Esophagus muscularis mucosa (tissue), 4 donors: ENCODE results near the gene PHC3. TPM values are rescaled to one million over a fixed set of nuclear protein-coding genes. Genes with fewer than 3 reads are reported as not detected.

Experiments used
- DNase-seq: peaks from one replicate; pipeline ENCODE4 v3.0.0-alpha.2; 2017; ENCODE audit errors: extremely low spot score
- H3K27ac ChIP-seq, 4 donors: fragments of 200-600 bp; sonication (generic); replicated peaks in 1 of 4; 1 replicate in 3 of 4; 2 replicates in 1 of 4; pipeline ENCODE4 v1.5.1; 2016 to 2019; ENCODE audit warnings: mild to moderate bottlenecking in 1 of 4
- H3K27me3 ChIP-seq, 4 donors: fragments of 200-600 bp; sonication (generic); one replicate each; pipeline versions ENCODE4 v1.5.1 to v1.6.0; 2016 to 2019
- H3K36me3 ChIP-seq, 4 donors: fragments of 200-600 bp; sonication (generic); one replicate each; pipeline ENCODE4 v1.5.1; 2016 to 2019
- H3K4me1 ChIP-seq, 4 donors: fragments of 200-600 bp; sonication (generic); one replicate each; pipeline ENCODE4 v1.5.1; 2016 to 2019
- H3K4me3 ChIP-seq, 4 donors: fragments of 200-600 bp; sonication (generic); 1 replicate in 2 of 4; 2 replicates in 2 of 4; pipeline ENCODE4 v1.5.1; 2016 to 2019; ENCODE audit warnings: mild to moderate bottlenecking in 4 of 4, moderate library complexity in 1 of 4
- H3K9me3 ChIP-seq, 4 donors: fragments of 200-600 bp; sonication (generic); 1 replicate in 3 of 4; 2 replicates in 1 of 4; pipeline ENCODE4 v1.5.1; 2016 to 2019
- CTCF ChIP-seq, 3 experiments: fragments of 200-600 bp in 2 of 3; fragments of 450-650 bp in 1 of 3; sonication (generic) in 2 of 3; IDR thresholded peaks; one replicate each; pipeline ENCODE4 v1.5.1; 2017 to 2019; ENCODE audit warnings: antibody characterized with exemption in 3 of 3, mild to moderate bottlenecking in 2 of 3, moderate library complexity in 1 of 3
- EP300 ChIP-seq: sonication (generic); formaldehyde crosslinking; IDR thresholded peaks from one replicate; pipeline ENCODE4 v1.6.1; 2017; ENCODE audit warnings: antibody characterized with exemption
- POLR2A ChIP-seq: fragments of 450-650 bp; IDR thresholded peaks from one replicate; pipeline ENCODE4 v1.6.1; 2017; ENCODE audit warnings: antibody characterized with exemption, moderate library complexity, mild to moderate bottlenecking, low read depth
- POLR2AphosphoS5 ChIP-seq, 2 donors: sonication (generic); formaldehyde crosslinking; IDR thresholded peaks; one replicate each; pipeline ENCODE4 v1.6.1; 2017; ENCODE audit warnings: antibody characterized with exemption in 2 of 2
- WGBS: methylation state at CpG from one replicate; pipeline ENCODE4 v1.1.5; 2018; 5-methylcytosine and 5-hydroxymethylcytosine counted together
- intact Hi-C: fragments of 100-400 bp; cut with DNase I; formaldehyde crosslinking; loops from one replicate; pipeline ENCODE4 v1.15.1; 2023
- total RNA-seq, 4 donors: library from RNA; depleted of rRNA; stranded (reverse); fragments of >200 nt; gene quantifications; one replicate each; pipeline versions ENCODE4 v1.1.0 to v1.2.1, GENCODE V29; 2016

Gene PHC3
- total RNA-seq, 4 donors from 2014 or later, result 53.7 to 83.1 (median 70.8) TPM

DNA sequence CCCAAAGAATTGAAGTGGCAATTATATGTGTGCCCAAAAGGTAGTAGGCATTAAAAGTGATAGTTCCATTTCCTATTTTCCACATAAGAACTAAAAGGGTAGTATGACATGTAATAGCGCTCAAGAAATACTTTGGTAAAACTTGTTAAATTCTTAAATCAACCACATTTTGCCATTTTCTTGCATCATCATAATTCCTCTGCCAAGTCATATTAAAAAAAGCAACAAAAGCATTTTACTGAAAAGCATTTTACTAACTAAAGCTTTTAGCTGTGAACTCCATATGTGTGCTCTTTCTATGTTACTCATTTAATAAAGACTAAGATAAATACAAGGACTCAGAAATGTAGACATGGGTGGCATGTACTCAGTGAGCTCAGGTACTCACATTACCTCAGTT, 73.6 kb downstream of the PHC3 start:
- no peak for TF ChIP-seq EP300
- no peak for TF ChIP-seq POLR2AphosphoS5 (IDR thresholded peaks at IDR 0.05)
- TF ChIP-seq CTCF (IDR thresholded peaks at IDR 0.05), result no peak
- no peak for TF ChIP-seq POLR2A
- no peaks in the 10 kb centered on the region for H3K9me3 ChIP-seq
- peaks cover 2 to 75% (median 38%) of the 10 kb centered on the region in 4 donors for H3K36me3 ChIP-seq
- no peak overlapping the region for H3K4me3 ChIP-seq
- intact Hi-C loops, result no loop called here
- no peaks in the 10 kb centered on the region for H3K27me3 ChIP-seq
- no peak overlapping the region for H3K27ac ChIP-seq
- H3K4me1 ChIP-seq, result peaks cover 0 to 16% (median 0%) of the 10 kb centered on the region in 4 donors
- WGBS, result 100% methylated on average over 1 of the region's 1 CpG
- DNase-seq, result no peak

DNA sequence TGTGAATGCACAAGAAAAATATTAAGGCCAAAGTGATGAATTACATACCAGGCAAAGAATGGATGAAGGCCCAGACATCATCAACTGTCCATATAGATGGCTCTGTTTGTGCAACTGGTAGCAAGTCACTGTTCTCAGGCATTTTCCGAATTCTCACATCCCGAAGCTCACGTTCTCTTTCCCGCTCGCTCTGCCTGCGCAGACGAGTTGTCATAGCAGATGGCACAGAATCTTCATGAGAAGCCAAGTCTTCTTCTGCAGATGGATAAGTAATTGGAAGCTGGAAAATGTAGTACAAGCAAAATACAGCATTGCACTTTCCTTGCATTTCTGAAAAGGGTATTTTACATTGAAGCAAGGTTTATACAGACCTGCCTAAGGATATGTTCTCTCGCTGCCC, 79.1 kb downstream of the PHC3 start:
- peaks cover 31 to 96% (median 60%) of the 10 kb centered on the region in 4 donors for H3K36me3 ChIP-seq
- intact Hi-C loops, result no loop called here
- 95% methylated on average over 8 of the region's 8 CpGs for WGBS

DNA sequence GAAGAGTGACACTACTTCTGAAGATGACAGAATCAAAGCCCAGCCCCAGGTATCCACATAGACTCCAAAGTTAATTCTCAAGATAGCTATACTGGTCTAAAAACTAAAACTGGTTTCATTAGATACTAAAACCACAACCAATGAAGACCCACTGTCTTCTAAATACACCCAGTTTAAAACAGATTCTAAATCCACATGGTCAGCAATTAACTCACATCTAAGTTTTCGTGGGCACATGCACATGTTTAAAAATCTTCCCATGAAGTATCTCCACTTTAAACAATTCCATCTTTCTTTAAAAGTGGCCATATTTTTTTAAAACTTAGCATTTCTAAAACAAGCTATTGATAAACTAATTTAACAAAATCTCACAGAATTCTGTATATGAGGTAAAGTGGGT, 80.6 kb downstream of the PHC3 start:
- Histone ChIP-seq H3K4me1 (no peaks in the 10 kb centered on the region), H3K27ac (no peak overlapping the region), H3K36me3 (peaks cover 42 to 98% (median 68%) of the 10 kb centered on the region in 4 donors), H3K4me3 (no peak overlapping the region), H3K9me3 (no peaks in the 10 kb centered on the region), H3K27me3 (no peaks in the 10 kb centered on the region)
- TF ChIP-seq POLR2AphosphoS5 (IDR thresholded peaks at IDR 0.05) (no peak), POLR2A (no peak), CTCF (IDR thresholded peaks at IDR 0.05) (no peak), EP300 (no peak)
- no peak for DNase-seq
- 85% methylated on average over 1 of the region's 1 CpG for WGBS
- intact Hi-C loops, result no loop called here

More for the DNA sequence above, 79.1 kb downstream of the PHC3 start:
- Histone ChIP-seq H3K4me1 (no peaks in the 10 kb centered on the region), H3K27ac (no peak overlapping the region), H3K9me3 (no peaks in the 10 kb centered on the region), H3K4me3 (no peak overlapping the region), H3K27me3 (no peaks in the 10 kb centered on the region)
- no peak for DNase-seq
- TF ChIP-seq POLR2AphosphoS5 (IDR thresholded peaks at IDR 0.05) (peak in 1 of 2 donors; percentile 8), EP300 (no peak)

- peaks cover 57 to 99% (median 73%) of the 10 kb centered on the region in 4 donors for H3K36me3 ChIP-seq
- H3K4me1 ChIP-seq, result no peaks in the 10 kb centered on the region
- 76% methylated on average over 1 of the region's 1 CpG for WGBS
- no peaks in the 10 kb centered on the region for H3K27me3 ChIP-seq
- no peak for TF ChIP-seq POLR2A
- TF ChIP-seq POLR2AphosphoS5 (IDR thresholded peaks at IDR 0.05), result no peak
- no peak for TF ChIP-seq CTCF (IDR thresholded peaks at IDR 0.05)
- TF ChIP-seq EP300, result no peak
- no peak for DNase-seq
- H3K4me3 ChIP-seq, result no peak overlapping the region
- intact Hi-C loops, result loop anchor here (10.0 kb wide), 1 partner anchor 124 kb away; no protein-coding TSS in a partner anchor
- H3K9me3 ChIP-seq, result no peaks in the 10 kb centered on the region
- H3K27ac ChIP-seq, result no peak overlapping the region
Measured at GRCh38 chr3:170098753-170099152, 82.8 kb downstream of the PHC3 start.

DNA sequence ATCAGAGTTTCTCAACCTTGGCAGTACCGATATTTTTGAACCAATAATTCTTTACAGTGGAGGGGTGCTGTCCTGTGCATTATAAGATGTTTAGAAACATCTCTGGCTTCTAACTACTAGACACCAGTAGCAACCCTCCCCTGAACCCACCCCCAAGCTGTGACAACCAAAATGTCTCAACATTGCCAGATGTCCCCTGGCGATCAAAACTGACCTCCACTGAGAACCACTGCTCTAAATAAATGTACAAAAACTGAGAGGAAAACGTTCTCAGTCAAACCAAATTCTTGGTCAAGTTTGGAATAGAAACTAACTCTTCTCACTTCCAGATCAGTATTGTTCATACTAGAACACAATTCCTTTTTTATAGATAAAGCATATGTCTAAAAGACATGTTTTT, 85.2 kb downstream of the PHC3 start:
- intact Hi-C loops, result loop anchor here (10.0 kb wide), 1 partner anchor 122 kb away; no protein-coding TSS in a partner anchor
- WGBS, result 96% methylated on average over 3 of the region's 3 CpGs
- Histone ChIP-seq H3K9me3 (no peaks in the 10 kb centered on the region), H3K4me3 (no peak overlapping the region), H3K4me1 (no peaks in the 10 kb centered on the region), H3K36me3 (peaks cover 44 to 93% (median 67%) of the 10 kb centered on the region in 4 donors), H3K27ac (no peak overlapping the region), H3K27me3 (no peaks in the 10 kb centered on the region)
- no peak for TF ChIP-seq CTCF (IDR thresholded peaks at IDR 0.05)
- no peak for DNase-seq
